NT2/D1 (cell line): ENCODE measurements around the gene CDC42.

ENCODE experiments used
- YY1 ChIP-seq: IDR thresholded peaks from 2 replicates; pipeline ENCODE4 v1.6.1; 2011; ENCODE audit not compliant: insufficient read length, insufficient read depth
- ZNF274 ChIP-seq: IDR thresholded peaks from 2 replicates; pipeline ENCODE4 v1.6.1; 2011; ENCODE audit warnings: mild to moderate bottlenecking, low read depth, low read length

- TF ChIP-seq ZNF274: no peak
- no peak for TF ChIP-seq YY1
Measured at GRCh38 chr1:22075718-22076117, 23.2 kb downstream of the CDC42 start.
